ENCODE measurements around the gene TCOF1.

The TCOF1 gene

DNA sequence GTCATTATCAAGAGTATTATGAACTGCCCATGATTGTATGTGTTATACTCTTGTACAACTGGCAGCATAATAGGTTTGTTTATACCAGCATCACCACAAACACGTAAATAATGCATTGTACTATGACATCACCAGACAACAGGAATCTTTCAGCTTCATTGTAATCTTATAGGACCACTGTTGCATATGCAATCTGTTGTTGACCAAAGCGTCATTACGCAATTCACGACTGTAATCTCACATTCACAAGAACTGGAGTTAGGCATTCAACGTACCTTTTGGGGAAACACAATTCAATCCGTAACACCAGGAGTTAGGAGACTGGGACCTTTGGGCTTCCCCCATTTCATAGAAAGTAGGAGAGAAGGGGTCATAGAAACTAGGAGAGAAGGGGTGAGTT is 34.4 kb upstream of the TCOF1 start:
- no peak for DNase-seq

DNA sequence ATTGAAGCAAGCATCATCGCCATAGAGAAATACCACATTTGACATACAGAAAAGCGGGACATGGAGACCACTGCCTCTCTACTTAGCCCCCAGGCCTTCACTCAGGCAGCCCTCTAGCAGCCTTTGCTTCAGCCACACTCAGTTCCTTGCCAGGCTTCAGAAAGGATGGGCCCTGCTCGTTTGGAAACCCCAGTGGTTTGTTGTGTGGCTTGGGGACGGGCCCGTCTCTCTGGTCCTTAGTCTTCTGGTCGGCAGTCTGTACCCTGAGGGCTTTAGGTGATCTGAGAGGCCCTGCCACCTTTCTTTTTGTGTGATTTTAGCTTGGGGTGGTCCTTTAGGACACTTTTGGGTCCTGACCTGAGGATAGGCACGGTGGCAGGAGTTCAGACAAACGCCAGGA is 33.7 kb upstream of the TCOF1 start:
- no peak for DNase-seq

GRCh38 chr5:150325426-150325825 is 32.1 kb upstream of the TCOF1 start:
- DNase-seq: no peak

DNA sequence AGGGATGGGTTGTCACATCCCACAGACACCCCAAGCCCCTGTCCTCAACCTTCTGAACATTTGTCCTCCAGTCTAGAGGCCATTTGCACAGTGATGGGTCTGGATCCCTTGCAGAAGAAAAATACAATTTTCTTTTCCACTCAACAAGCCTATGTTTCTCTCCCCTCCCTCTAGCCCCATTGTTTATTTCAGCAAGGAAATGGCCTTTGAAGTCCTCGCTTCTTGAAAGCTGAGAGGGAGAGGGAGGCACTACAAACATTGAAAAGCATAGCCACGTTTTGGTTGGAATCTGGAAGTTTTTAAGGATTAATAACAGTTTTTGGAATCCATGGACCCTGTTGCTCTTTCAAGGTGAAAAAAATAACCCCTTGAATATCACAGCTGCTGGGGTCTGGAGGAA is 30.8 kb upstream of the TCOF1 start:
- DNase-seq: no peak

GRCh38 chr5:150327139-150327538 is 30.4 kb upstream of the TCOF1 start:
- DNase-seq: no peak

DNA sequence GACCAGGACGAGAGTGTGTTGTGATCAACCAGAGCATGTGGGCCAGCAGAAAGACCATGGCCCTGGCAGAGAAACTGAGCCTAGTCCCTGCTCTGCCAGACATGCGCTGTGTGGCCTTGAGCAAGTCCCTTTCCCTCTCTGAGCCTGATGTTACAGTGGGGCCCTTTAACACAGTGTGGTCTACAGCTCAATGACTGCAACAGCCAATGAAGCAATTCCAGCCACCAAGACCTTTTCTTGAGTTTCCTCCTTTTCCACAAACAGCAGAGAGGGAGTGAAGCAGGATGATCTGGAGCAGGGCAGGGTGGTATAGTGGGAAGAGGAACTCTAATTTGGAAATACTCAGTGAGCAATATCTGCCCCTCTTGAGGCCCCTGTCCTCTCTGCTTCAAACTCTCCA is 29.0 kb upstream of the TCOF1 start:
- DNase-seq: no peak

GRCh38 chr5:150329038-150329437 is 28.5 kb upstream of the TCOF1 start:
- DNase-seq: no peak

- no peak for DNase-seq
These were observed 27.3 kb upstream of the TCOF1 start for GRCh38 chr5:150329881-150330876.

DNA sequence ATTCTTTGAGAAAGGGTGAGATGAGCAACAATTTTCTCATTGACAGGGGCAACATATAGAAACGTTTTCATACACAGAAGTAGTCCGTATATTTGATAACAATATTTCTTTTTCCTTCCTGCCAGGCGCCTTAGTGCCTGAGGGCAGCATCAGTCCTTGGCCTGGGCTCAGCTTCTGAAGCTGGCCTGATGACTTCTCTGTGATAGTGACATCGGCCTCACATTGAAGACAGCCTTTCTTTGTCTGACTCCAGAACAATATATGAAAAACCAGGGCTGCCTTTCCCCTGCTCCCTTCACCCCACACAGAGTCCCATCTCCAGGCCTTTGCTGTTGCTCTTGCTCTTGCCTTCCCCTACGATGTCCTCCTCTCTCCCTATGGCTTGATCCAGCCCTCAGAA is 24.1 kb upstream of the TCOF1 start:
- DNase-seq: no peak

DNA sequence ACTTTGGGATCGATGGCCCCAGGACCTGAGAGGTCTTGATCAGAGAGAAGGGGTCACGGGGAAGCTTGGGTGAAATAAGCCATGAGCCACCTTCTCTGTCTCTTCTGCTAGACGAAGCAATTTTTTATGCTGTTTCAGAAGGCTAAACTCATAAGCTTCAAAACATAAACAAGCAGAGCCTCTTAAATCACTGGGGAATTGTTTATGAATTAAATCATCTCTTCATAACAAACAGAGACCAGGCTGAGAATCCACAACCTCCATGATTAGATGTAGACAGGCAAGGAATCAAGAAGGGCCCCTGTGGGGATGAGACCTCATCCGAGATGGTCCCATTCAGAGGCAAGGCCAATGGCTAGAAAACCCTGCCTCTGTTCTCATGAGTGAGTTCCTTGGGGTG is 21.7 kb upstream of the TCOF1 start:
- DNase-seq: no peak

- DNase-seq: no peak
These were observed 19.0 kb upstream of the TCOF1 start for GRCh38 chr5:150338546-150338945.

DNA sequence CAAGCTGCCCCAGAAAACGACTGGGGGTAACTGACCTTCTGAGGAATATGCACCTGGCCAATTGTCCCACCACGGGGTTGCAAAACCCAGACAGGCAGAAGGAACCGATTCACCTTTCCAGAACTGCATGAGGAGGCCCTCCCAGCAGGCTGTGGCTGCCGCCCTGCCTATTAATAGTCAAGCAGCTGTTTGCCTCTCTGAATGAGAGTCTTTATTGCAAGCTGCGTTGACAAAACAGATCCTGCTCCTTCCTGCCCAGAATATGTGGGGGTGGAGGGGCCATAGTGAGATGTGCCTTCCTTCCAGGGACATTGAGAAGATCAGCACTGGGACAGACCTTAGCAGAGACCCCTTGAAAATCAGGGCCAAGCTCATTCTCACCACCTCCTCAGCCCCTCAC is 18.3 kb upstream of the TCOF1 start:
- no peak for DNase-seq

DNA sequence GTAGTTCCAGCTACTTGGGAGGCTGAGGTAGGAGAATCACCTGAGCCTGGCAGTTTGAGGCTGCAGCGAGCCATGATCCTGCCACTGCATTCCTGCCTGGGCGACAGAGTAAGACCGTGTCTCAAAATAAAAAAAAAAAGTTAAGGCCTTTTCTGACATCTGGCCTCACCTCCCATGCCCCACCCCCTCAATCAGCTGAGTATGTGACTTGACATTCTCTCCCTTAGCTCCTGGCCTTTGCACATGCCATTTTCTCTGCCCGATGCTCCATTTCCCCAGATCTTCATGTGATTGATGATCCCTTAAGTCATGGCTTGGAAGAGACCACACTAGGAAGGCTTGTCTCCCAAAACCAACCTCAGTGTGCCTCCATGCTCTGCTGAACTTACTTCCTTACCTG is 17.7 kb upstream of the TCOF1 start:
- no peak for DNase-seq

GRCh38 chr5:150340614-150341255 is 16.8 kb upstream of the TCOF1 start:
- DNase-seq: no peak

DNA sequence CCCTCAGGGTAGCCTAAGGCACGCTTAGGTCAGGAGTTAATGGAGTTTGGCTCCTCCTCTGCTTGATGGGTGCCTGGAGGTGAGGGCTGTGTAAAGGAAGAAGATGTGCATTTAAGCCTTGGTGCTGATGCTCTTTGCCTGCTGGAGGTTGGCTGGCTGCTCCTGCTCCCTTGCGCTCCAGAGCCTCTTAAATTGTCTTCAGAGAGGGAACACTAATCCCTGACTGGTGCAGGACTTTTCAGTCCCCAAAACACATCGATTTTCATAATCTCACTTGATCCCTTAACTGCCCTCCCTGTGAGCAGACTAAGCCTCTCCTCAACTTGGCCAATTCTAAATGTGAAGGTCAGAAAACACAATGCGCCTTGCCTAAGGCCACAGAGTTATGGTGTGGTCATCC is 16.2 kb upstream of the TCOF1 start:
- no peak for DNase-seq

GRCh38 chr5:150341989-150342388 is 15.5 kb upstream of the TCOF1 start:
- no peak for DNase-seq

DNA sequence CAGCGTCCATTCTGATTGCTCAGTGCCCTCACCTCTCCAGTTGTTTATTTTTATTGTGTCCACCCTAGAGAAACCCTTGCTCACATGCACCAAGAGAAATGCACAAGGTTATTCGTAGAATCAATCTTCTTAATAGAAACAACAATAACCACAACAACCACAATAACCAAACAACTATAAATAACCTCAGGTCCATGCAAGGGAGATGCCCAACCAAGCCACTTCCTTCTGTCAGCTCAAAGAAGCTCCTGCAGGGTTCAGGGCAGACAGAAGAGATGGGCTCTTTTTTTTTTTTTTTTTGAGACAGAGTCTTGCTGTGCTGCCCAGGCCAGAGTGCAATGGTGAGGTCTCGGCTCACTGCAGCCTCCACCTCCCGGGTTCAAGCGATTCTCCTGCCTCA is 14.9 kb upstream of the TCOF1 start:
- no peak for DNase-seq

- no peak for DNase-seq
These were observed 13.4 kb upstream of the TCOF1 start for GRCh38 chr5:150343994-150344631.

- no peak for DNase-seq
These were observed 11.8 kb upstream of the TCOF1 start for GRCh38 chr5:150345716-150346115.

GRCh38 chr5:150346592-150346991 is 10.9 kb upstream of the TCOF1 start:
- no peak for DNase-seq

GRCh38 chr5:150347003-150347402 is 10.5 kb upstream of the TCOF1 start:
- no peak for DNase-seq

DNA sequence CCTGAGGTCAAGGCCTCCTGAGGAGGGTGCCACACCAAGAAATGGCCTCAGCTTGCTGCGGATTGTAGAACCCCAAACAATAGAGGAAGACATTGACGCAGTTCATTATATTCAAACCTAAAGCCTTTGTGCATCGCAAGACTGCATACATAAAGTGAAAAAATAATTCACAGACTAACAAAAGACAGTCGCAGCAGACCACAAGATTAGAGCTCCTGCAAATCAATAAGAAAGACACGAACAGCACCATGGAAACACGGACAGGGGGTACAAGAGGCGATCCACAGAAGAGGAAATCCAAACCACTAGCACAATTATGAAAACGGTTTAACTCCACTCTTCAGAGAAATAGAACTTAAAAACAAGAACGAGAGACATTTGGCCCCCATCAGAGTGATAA is 10.0 kb upstream of the TCOF1 start:
- no peak for DNase-seq

DNA sequence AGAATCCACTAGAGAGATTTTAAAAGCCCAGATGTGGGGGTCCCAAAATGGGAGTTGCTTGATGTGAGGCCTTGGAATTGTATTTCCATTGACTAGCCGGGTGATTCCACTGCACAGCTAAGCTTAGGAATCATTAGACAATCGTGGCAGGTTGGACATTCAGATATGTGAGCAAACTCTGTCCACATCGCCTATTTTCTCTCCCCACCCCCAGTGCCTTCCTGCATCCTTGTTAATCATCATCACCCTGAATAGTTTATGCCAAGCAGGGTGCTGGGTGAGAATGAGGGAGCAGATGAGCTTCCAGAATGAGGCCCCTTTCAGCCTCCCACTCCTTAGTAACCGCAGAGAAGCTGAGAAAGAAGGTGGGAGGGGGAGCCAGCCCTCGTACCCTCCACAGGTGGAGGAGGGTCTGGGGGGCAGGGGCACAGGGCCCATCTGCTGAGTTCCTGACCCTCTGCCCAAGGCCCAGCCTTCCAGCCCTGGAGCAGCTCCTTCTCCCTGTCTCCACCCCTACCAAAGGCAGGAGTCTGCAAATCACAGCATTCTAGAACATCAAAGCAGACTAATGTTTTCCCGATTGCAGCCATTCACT is 7.7 kb upstream of the TCOF1 start:
- no peak for DNase-seq
